GM23338 (cell line): ENCODE results near the gene ADGRF1. TPM values are rescaled to one million over a fixed set of nuclear protein-coding genes. Genes with fewer than 3 reads are reported as not detected.

Experiments used
- ATAC-seq: fragments of 200-7000 bp; cut with Tn5 transposase; 3 replicates; pipeline ENCODE4 v1.9.1; 2020
- DNase-seq: peaks from one replicate; pipeline ENCODE4 v3.0.0-alpha.2; 2015; ENCODE audit warnings: low spot score
- H2AFZ ChIP-seq: fragments of 200-600 bp; sonication (generic); 2 replicates; pipeline ENCODE4 v1.8.0; 2016; ENCODE audit warnings: antibody characterized with exemption, mild to moderate bottlenecking, moderate library complexity
- H3F3A ChIP-seq: fragments of 200-600 bp; sonication (generic); replicated peaks from 2 replicates; pipeline ENCODE4 v1.8.0; 2017; ENCODE audit warnings: antibody characterized with exemption, mixed run types, low read depth
- H3K27ac ChIP-seq: fragments of 200-600 bp; sonication (generic); 2 replicates; pipeline ENCODE4 v1.6.1; 2016; ENCODE audit warnings: low read depth
- H3K27me3 ChIP-seq: fragments of 200-600 bp; sonication (generic); 2 replicates; pipeline ENCODE4 v1.8.0; 2016; ENCODE audit warnings: mild to moderate bottlenecking, mixed run types, moderate library complexity; ENCODE audit not compliant: insufficient read depth
- H3K36me3 ChIP-seq: fragments of 200-600 bp; sonication (generic); 2 replicates; pipeline ENCODE4 v1.8.0; 2016; ENCODE audit warnings: mild to moderate bottlenecking; ENCODE audit not compliant: insufficient read depth
- H3K4me1 ChIP-seq: fragments of 200-600 bp; sonication (generic); 2 replicates; pipeline ENCODE4 v1.8.0; 2016; ENCODE audit warnings: mild to moderate bottlenecking, moderate library complexity; ENCODE audit not compliant: insufficient read depth
- H3K4me2 ChIP-seq: fragments of 200-600 bp; sonication (generic); 2 replicates; pipeline ENCODE4 v1.7.1; 2017; ENCODE audit warnings: mixed run types
- H3K4me3 ChIP-seq: fragments of 200-600 bp; sonication (generic); 2 replicates; pipeline ENCODE4 v1.6.1; 2016; ENCODE audit warnings: mixed run types
- H3K79me2 ChIP-seq: fragments of 200-600 bp; sonication (generic); replicated peaks from 2 replicates; pipeline ENCODE4 v1.8.0; 2017; ENCODE audit warnings: mild to moderate bottlenecking; ENCODE audit not compliant: insufficient read depth
- H3K9me2 ChIP-seq: fragments of 200-600 bp; sonication (generic); 2 replicates; pipeline ENCODE4 v1.8.0; 2017; ENCODE audit not compliant: insufficient read depth
- H4K20me1 ChIP-seq: fragments of 200-600 bp; sonication (generic); replicated peaks from 2 replicates; pipeline ENCODE4 v1.8.0; 2017; ENCODE audit warnings: mild to moderate bottlenecking; ENCODE audit not compliant: insufficient read depth
- H3K27ac Mint-ChIP-seq: 2 replicates; pipeline ENCODE4 v1.8.0; 2020; ENCODE audit warnings: inconsistent platforms, mild to moderate bottlenecking, moderate library complexity, mixed read lengths
- H3K27me3 Mint-ChIP-seq: 3 replicates; pipeline ENCODE4 v1.8.0; 2022; ENCODE audit warnings: low read depth, mild to moderate bottlenecking, moderate library complexity, mixed read lengths, inconsistent platforms; ENCODE audit not compliant: insufficient read depth, poor library complexity
- H3K36me3 Mint-ChIP-seq: 3 replicates; pipeline ENCODE4 v1.8.0; 2021; ENCODE audit warnings: low read depth, mild to moderate bottlenecking, inconsistent platforms, moderate library complexity, mixed read lengths
- H3K4me1 Mint-ChIP-seq: 3 replicates; pipeline ENCODE4 v1.8.0; 2020; ENCODE audit warnings: mild to moderate bottlenecking, inconsistent platforms, mixed read lengths
- H3K4me3 Mint-ChIP-seq: 3 replicates; pipeline ENCODE4 v1.8.0; 2021; ENCODE audit warnings: moderate library complexity, mild to moderate bottlenecking, inconsistent platforms, mixed read lengths
- H3K9me3 Mint-ChIP-seq: 3 replicates; pipeline ENCODE4 v1.8.0; 2020; ENCODE audit warnings: moderate library complexity, mild to moderate bottlenecking, inconsistent platforms, mixed read lengths
- CREB1 ChIP-seq: fragments of 250-450 bp; sonication (Bioruptor Pico); IDR thresholded peaks from 2 replicates; pipeline ENCODE4 v1.5.0; 2020; ENCODE audit warnings: low read depth, mild to moderate bottlenecking, moderate library complexity
- EZH2 ChIP-seq: fragments of 200-600 bp; sonication (generic); IDR thresholded peaks from one replicate; pipeline ENCODE4 v1.8.0; 2017; ENCODE audit warnings: antibody characterized with exemption, mild to moderate bottlenecking, low read depth; ENCODE audit not compliant: unreplicated experiment
- EZH2phosphoT487 ChIP-seq: fragments of 200-600 bp; sonication (generic); IDR thresholded peaks from one replicate; pipeline ENCODE4 v1.8.1; 2018; ENCODE audit warnings: antibody characterized with exemption; ENCODE audit not compliant: unreplicated experiment
- JUNB ChIP-seq: IDR thresholded peaks from one replicate; pipeline ENCODE4 v1.6.1; 2016; ENCODE audit warnings: antibody characterized with exemption; ENCODE audit not compliant: unreplicated experiment
- NANOG ChIP-seq: IDR thresholded peaks from 2 replicates; pipeline ENCODE4 v1.6.1; 2016; ENCODE audit warnings: antibody characterized with exemption, borderline replicate concordance
- STAT1 ChIP-seq: IDR thresholded peaks from one replicate; pipeline ENCODE4 v1.6.1; 2016; ENCODE audit warnings: antibody characterized with exemption; ENCODE audit not compliant: unreplicated experiment
- ZNF331 ChIP-seq: fragments of 250-450 bp; sonication (Bioruptor Pico); IDR thresholded peaks from 2 replicates; pipeline ENCODE4 v1.5.0; 2020; ENCODE audit warnings: low read depth, mild to moderate bottlenecking, moderate library complexity
- polyA plus RNA-seq: library from polyadenylated mRNA; unstranded; fragments of >200 nt; fragmentation: Nextera tagmentation; extraction: Ambion mirVana; gene quantifications from 2 replicates; pipeline ENCODE4 v1.2.1, GENCODE V29; 2016
- total RNA-seq: library from RNA; depleted of rRNA; stranded (reverse); fragments of >200 nt; shearing (Covaris generic); gene quantifications from 2 replicates; pipeline ENCODE4 v1.2.3, GENCODE V29; 2014
- TF ChIP-seq, protein P1 (sequence below): IDR thresholded peaks from 2 replicates; pipeline ENCODE4 v1.6.1; 2016; ENCODE audit warnings: antibody characterized with exemption
- TF ChIP-seq, protein P2 (sequence below), 2 experiments: fragments of 200-600 bp in 1 of 2; sonication (generic) in 1 of 2; conservative IDR thresholded peaks; 2 replicates each; pipeline versions ENCODE4 v1.5.1 to v1.6.1; 2016 to 2017; ENCODE audit warnings: antibody characterized with exemption in 2 of 2, low read depth in 2 of 2, mild to moderate bottlenecking in 2 of 2, moderate library complexity in 1 of 2
- TF ChIP-seq, protein P3 (sequence below): fragments of 250-450 bp; sonication (Bioruptor Pico); IDR thresholded peaks from 2 replicates; pipeline ENCODE4 v1.5.0; 2020; ENCODE audit warnings: mild to moderate bottlenecking, moderate library complexity

Gene ADGRF1
- total and polyA plus RNA-seq, 2 experiments from 2014 or later = not detected

DNA sequence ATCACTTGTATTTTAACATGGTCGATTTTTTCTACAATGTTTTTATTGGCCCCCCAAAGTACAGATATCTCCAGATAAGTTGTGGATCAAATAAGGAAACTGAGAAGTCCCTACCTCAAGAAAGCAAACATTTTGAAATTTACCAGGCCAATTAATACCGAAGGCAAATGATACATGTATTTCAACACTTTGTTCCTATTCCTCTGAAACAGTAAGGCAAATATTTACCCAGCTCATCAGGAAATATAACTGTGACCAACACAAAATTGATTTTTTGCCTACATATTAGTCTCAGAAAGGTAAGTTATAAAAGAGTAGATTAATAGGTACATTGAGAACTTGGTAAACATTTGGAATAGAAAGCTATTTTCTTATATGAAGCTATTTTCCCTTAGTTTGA is 69.1 kb downstream of the ADGRF1 start (continued):
- TF ChIP-seq, protein P1, sequence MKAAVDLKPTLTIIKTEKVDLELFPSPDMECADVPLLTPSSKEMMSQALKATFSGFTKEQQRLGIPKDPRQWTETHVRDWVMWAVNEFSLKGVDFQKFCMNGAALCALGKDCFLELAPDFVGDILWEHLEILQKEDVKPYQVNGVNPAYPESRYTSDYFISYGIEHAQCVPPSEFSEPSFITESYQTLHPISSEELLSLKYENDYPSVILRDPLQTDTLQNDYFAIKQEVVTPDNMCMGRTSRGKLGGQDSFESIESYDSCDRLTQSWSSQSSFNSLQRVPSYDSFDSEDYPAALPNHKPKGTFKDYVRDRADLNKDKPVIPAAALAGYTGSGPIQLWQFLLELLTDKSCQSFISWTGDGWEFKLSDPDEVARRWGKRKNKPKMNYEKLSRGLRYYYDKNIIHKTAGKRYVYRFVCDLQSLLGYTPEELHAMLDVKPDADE = no peak
- TF ChIP-seq, protein P2, sequence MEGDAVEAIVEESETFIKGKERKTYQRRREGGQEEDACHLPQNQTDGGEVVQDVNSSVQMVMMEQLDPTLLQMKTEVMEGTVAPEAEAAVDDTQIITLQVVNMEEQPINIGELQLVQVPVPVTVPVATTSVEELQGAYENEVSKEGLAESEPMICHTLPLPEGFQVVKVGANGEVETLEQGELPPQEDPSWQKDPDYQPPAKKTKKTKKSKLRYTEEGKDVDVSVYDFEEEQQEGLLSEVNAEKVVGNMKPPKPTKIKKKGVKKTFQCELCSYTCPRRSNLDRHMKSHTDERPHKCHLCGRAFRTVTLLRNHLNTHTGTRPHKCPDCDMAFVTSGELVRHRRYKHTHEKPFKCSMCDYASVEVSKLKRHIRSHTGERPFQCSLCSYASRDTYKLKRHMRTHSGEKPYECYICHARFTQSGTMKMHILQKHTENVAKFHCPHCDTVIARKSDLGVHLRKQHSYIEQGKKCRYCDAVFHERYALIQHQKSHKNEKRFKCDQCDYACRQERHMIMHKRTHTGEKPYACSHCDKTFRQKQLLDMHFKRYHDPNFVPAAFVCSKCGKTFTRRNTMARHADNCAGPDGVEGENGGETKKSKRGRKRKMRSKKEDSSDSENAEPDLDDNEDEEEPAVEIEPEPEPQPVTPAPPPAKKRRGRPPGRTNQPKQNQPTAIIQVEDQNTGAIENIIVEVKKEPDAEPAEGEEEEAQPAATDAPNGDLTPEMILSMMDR (conservative IDR thresholded peaks at IDR 0.05; ENCODE audit: low read depth in 2 of 2) = no peak

DNA sequence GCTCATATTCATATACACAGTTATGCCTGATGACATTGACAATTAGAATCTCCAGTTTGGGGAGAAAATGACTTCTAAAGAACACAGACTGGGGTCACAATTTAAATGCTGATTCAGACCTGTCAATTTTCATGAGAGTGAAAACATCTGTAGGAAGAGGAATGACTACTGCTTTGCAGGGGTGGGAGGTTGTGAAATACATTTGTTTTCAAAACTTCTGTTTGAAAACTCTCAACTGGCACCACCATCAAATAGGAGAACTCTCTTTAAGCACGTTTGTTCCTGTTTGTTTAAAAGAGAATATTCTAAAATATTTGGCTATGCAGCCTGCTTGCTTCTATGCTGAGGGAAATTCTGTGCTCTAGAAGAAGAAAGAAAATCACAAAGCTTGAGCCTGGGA is 69.6 kb downstream of the ADGRF1 start:
- no peak overlapping the region for H3K27ac Mint-ChIP-seq
- Histone ChIP-seq H3K79me2 (no peaks in the 10 kb centered on the region), H3K4me3 (no peak overlapping the region), H3K4me1 (no peaks in the 10 kb centered on the region), H3K4me2 (no peak overlapping the region), H3K27ac (no peak overlapping the region), H2AFZ (no peak overlapping the region), H3F3A (no peaks in the 10 kb centered on the region), H3K9me2 (0 out of 2 replicates have a peak, but pooled peaks cover 5% of the 10 kb centered on the region), H4K20me1 (no peaks in the 10 kb centered on the region), H3K36me3 (no peaks in the 10 kb centered on the region), H3K27me3 (no peaks in the 10 kb centered on the region)
- no peak overlapping the region for H3K4me3 Mint-ChIP-seq
- H3K9me3 Mint-ChIP-seq = no peaks in the 10 kb centered on the region
- TF ChIP-seq CREB1 (no peak), EZH2phosphoT487 (no peak), EZH2 (no peak), ZNF331 (CRISPR knock-in tag) (no peak), NANOG (no peak)
- peaks cover 7% of the 10 kb centered on the region; the same call in 2 of the 3 replicates for H3K4me1 Mint-ChIP-seq
- ATAC-seq (no peak), DNase-seq (no peak)
- H3K36me3 Mint-ChIP-seq = no peaks in the 10 kb centered on the region
- H3K27me3 Mint-ChIP-seq = peaks cover 3% of the 10 kb centered on the region

DNA sequence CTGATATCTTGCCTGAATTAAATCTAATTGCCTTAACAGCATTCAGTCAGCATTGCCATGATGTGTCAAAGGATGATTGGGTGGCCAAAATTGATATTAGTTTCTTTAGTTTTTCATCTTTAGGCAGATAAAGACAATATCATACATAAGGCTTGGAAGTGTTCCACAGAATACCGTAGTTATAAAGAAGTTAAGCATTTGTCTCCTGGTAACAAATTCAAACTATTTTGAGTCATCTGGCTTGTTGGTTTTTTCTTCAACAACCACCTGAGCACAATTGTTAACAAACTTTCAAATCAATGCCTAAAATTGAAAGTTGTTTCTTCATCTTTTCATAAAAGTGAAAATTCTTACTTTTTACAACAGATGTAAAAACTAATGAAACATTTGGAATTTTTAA is 72.9 kb downstream of the ADGRF1 start:
- DNase-seq = no peak
- Mint-ChIP-seq H3K4me1 (peaks cover 7% of the 10 kb centered on the region; the same call in 2 of the 3 replicates), H3K36me3 (no peaks in the 10 kb centered on the region), H3K27ac (no peak overlapping the region), H3K9me3 (no peaks in the 10 kb centered on the region), H3K27me3 (peaks cover 3% of the 10 kb centered on the region), H3K4me3 (no peak overlapping the region)
- Histone ChIP-seq H3F3A (no peaks in the 10 kb centered on the region), H2AFZ (no peak overlapping the region), H4K20me1 (no peaks in the 10 kb centered on the region), H3K36me3 (no peaks in the 10 kb centered on the region), H3K4me2 (no peak overlapping the region), H3K9me2 (peaks cover under 1% of the 10 kb centered on the region; the same call in 1 of the 2 replicates), H3K27ac (no peak overlapping the region), H3K79me2 (no peaks in the 10 kb centered on the region), H3K27me3 (no peaks in the 10 kb centered on the region), H3K4me1 (no peaks in the 10 kb centered on the region), H3K4me3 (no peak overlapping the region)
- ATAC-seq = no peak
- TF ChIP-seq JUNB = no peak
- TF ChIP-seq NANOG = no peak
- no peak for TF ChIP-seq CREB1
- TF ChIP-seq, protein P3, sequence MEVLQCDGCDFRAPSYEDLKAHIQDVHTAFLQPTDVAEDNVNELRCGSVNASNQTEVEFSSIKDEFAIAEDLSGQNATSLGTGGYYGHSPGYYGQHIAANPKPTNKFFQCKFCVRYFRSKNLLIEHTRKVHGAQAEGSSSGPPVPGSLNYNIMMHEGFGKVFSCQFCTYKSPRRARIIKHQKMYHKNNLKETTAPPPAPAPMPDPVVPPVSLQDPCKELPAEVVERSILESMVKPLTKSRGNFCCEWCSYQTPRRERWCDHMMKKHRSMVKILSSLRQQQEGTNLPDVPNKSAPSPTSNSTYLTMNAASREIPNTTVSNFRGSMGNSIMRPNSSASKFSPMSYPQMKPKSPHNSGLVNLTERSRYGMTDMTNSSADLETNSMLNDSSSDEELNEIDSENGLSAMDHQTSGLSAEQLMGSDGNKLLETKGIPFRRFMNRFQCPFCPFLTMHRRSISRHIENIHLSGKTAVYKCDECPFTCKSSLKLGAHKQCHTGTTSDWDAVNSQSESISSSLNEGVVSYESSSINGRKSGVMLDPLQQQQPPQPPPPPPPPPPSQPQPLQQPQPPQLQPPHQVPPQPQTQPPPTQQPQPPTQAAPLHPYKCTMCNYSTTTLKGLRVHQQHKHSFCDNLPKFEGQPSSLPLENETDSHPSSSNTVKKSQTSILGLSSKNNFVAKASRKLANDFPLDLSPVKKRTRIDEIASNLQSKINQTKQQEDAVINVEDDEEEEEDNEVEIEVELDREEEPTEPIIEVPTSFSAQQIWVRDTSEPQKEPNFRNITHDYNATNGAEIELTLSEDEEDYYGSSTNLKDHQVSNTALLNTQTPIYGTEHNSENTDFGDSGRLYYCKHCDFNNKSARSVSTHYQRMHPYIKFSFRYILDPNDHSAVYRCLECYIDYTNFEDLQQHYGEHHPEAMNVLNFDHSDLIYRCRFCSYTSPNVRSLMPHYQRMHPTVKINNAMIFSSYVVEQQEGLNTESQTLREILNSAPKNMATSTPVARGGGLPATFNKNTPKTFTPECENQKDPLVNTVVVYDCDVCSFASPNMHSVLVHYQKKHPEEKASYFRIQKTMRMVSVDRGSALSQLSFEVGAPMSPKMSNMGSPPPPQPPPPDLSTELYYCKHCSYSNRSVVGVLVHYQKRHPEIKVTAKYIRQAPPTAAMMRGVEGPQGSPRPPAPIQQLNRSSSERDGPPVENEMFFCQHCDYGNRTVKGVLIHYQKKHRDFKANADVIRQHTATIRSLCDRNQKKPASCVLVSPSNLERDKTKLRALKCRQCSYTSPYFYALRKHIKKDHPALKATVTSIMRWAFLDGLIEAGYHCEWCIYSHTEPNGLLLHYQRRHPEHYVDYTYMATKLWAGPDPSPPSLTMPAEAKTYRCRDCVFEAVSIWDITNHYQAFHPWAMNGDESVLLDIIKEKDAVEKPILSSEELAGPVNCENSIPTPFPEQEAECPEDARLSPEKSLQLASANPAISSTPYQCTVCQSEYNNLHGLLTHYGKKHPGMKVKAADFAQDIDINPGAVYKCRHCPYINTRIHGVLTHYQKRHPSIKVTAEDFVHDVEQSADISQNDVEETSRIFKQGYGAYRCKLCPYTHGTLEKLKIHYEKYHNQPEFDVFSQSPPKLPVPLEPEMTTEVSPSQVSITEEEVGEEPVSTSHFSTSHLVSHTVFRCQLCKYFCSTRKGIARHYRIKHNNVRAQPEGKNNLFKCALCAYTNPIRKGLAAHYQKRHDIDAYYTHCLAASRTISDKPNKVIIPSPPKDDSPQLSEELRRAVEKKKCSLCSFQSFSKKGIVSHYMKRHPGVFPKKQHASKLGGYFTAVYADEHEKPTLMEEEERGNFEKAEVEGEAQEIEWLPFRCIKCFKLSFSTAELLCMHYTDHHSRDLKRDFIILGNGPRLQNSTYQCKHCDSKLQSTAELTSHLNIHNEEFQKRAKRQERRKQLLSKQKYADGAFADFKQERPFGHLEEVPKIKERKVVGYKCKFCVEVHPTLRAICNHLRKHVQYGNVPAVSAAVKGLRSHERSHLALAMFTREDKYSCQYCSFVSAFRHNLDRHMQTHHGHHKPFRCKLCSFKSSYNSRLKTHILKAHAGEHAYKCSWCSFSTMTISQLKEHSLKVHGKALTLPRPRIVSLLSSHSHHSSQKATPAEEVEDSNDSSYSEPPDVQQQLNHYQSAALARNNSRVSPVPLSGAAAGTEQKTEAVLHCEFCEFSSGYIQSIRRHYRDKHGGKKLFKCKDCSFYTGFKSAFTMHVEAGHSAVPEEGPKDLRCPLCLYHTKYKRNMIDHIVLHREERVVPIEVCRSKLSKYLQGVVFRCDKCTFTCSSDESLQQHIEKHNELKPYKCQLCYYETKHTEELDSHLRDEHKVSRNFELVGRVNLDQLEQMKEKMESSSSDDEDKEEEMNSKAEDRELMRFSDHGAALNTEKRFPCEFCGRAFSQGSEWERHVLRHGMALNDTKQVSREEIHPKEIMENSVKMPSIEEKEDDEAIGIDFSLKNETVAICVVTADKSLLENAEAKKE (CRISPR knock-in tag) = no peak
- no peak for TF ChIP-seq STAT1
- no peak for TF ChIP-seq EZH2phosphoT487
